Upper lobe of left lung (tissue), 6 donors: Measurements from ENCODE around the gene EI24. TPM values are rescaled to one million over a fixed set of nuclear protein-coding genes. Genes with fewer than 3 reads are reported as not detected.
A peak's percentile ranks its signal among the peaks of the same experiment; 100 is the strongest.

ENCODE experiments used
- ATAC-seq, 2 donors: fragments of 200-7000 bp; cut with Tn5 transposase; one replicate each; pipeline ENCODE4 v1.9.1; 2022; ENCODE audit warnings: mild to moderate bottlenecking in 2 of 2, moderate library complexity in 2 of 2; ENCODE audit not compliant: low FRiP score in 2 of 2
- DNase-seq, 2 donors: peaks; one replicate each; pipeline ENCODE4 v3.0.0-alpha.2; 2019 to 2020
- H3K27ac ChIP-seq, 4 donors: fragments of 200-600 bp; sonication (generic); one replicate each; pipeline ENCODE4 v1.5.1; 2016 to 2019
- H3K27me3 ChIP-seq, 4 donors: fragments of 200-600 bp; sonication (generic); one replicate each; pipeline ENCODE4 v1.5.1; 2017 to 2019
- H3K36me3 ChIP-seq, 4 donors: fragments of 200-600 bp; sonication (generic); one replicate each; pipeline ENCODE4 v1.5.1; 2016 to 2019
- H3K4me1 ChIP-seq, 4 donors: fragments of 200-600 bp; sonication (generic); one replicate each; pipeline ENCODE4 v1.5.1; 2018 to 2019
- H3K4me3 ChIP-seq, 4 donors: fragments of 200-600 bp; sonication (generic); one replicate each; pipeline ENCODE4 v1.5.1; 2017 to 2019; ENCODE audit warnings: mild to moderate bottlenecking in 2 of 4, moderate library complexity in 1 of 4
- H3K9me3 ChIP-seq, 4 donors: fragments of 200-600 bp; sonication (generic); one replicate each; pipeline ENCODE4 v1.5.1; 2018 to 2019
- EP300 ChIP-seq, 4 donors: sonication (generic); formaldehyde crosslinking; IDR thresholded peaks; one replicate each; pipeline ENCODE4 v1.5.1; 2017; ENCODE audit warnings: antibody characterized with exemption in 4 of 4, control low read depth in 2 of 4
- POLR2A ChIP-seq, 4 donors: fragments of 450-650 bp; IDR thresholded peaks; one replicate each; pipeline ENCODE4 v1.5.1; 2016 to 2017; ENCODE audit warnings: antibody characterized with exemption in 4 of 4, mild to moderate bottlenecking in 2 of 4
- POLR2AphosphoS5 ChIP-seq, 2 donors: sonication (generic); formaldehyde crosslinking; IDR thresholded peaks; one replicate each; pipeline ENCODE4 v1.5.1; 2017; ENCODE audit warnings: antibody characterized with exemption in 2 of 2
- WGBS, 2 donors: methylation state at CpG; one replicate each; pipeline ENCODE4 v1.1.5; 2017 to 2018; 5-methylcytosine and 5-hydroxymethylcytosine counted together
- small RNA-seq, 4 donors: library from RNA; depleted of rRNA; stranded (forward); fragments of <200 nt; gene quantifications; one replicate each; pipeline ENCODE3, GENCODE V24; 2016
- total RNA-seq, 6 donors: library from RNA; depleted of rRNA in 4 of 6; stranded (reverse); fragments of >200 nt in 4 of 6; gene quantifications; one replicate each; pipeline versions ENCODE4 v1.1.0 to v1.2.1, GENCODE V29; 2016 to 2021
- TF ChIP-seq, protein P1 (sequence below), 6 experiments: fragments of 450-650 bp in 4 of 6; fragments of 200-600 bp in 2 of 6; sonication (generic) in 2 of 6; IDR thresholded peaks; one replicate each; pipeline ENCODE4 v1.5.1; 2016 to 2019; ENCODE audit warnings: antibody characterized with exemption in 6 of 6
- donor health status: DM: no; HTN: no; CAD: no; lungs with moderate emphysema.
- donor health status: DM: no; HTN: yes; CAD: no; lungs with severe emphysema.

The EI24 gene
- total RNA-seq, 6 donors from 2014 or later: 31.4 to 80.0 (median 60.4) TPM

DNA sequence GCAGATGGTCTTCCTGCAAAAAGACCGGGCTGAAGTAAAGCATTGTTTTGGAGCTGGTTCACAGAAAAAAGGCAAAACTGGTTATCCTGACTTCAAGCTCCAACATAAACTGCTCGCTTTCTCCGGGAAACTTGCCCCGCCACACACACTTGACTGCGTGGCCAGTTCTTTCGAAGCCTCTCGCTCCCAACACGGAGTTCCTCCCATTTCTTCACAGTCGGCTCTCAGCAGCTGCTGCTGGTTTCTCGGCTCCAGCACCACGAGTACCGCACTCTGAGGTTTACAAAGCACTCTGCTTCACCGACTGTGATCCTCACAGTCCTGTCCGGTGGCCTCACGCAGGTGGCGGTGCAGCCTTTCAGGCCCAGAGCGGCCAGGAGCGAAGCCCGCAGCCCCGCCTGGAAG is 56.0 kb downstream of the EI24 start:
- peak overlapping the region; percentile 87 to 97 (median 91) for H3K27ac ChIP-seq
- ATAC-seq: peak in 1 of 2 donors; percentile 76
- DNase-seq: no peak
- TF ChIP-seq EP300 (IDR thresholded peaks at IDR 0.05): no peak
- TF ChIP-seq, protein P1, sequence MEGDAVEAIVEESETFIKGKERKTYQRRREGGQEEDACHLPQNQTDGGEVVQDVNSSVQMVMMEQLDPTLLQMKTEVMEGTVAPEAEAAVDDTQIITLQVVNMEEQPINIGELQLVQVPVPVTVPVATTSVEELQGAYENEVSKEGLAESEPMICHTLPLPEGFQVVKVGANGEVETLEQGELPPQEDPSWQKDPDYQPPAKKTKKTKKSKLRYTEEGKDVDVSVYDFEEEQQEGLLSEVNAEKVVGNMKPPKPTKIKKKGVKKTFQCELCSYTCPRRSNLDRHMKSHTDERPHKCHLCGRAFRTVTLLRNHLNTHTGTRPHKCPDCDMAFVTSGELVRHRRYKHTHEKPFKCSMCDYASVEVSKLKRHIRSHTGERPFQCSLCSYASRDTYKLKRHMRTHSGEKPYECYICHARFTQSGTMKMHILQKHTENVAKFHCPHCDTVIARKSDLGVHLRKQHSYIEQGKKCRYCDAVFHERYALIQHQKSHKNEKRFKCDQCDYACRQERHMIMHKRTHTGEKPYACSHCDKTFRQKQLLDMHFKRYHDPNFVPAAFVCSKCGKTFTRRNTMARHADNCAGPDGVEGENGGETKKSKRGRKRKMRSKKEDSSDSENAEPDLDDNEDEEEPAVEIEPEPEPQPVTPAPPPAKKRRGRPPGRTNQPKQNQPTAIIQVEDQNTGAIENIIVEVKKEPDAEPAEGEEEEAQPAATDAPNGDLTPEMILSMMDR (IDR thresholded peaks at IDR 0.05): no peak
- TF ChIP-seq POLR2AphosphoS5 (IDR thresholded peaks at IDR 0.05): no peak
- no peak for TF ChIP-seq POLR2A (IDR thresholded peaks at IDR 0.05)
- H3K4me3 ChIP-seq: peak overlapping the region; percentile 63 to 79 (median 70)
- no peaks in the 10 kb centered on the region for H3K27me3 ChIP-seq
- no peaks in the 10 kb centered on the region for H3K9me3 ChIP-seq
- H3K36me3 ChIP-seq: peaks cover 0 to 21% (median 16%) of the 10 kb centered on the region in 4 donors
- 1 to 3% methylated on average over 13 to 14 of the region's 20 CpGs for WGBS, 2 donors
- H3K4me1 ChIP-seq: peaks cover 11 to 19% (median 16%) of the 10 kb centered on the region in 4 donors

DNA sequence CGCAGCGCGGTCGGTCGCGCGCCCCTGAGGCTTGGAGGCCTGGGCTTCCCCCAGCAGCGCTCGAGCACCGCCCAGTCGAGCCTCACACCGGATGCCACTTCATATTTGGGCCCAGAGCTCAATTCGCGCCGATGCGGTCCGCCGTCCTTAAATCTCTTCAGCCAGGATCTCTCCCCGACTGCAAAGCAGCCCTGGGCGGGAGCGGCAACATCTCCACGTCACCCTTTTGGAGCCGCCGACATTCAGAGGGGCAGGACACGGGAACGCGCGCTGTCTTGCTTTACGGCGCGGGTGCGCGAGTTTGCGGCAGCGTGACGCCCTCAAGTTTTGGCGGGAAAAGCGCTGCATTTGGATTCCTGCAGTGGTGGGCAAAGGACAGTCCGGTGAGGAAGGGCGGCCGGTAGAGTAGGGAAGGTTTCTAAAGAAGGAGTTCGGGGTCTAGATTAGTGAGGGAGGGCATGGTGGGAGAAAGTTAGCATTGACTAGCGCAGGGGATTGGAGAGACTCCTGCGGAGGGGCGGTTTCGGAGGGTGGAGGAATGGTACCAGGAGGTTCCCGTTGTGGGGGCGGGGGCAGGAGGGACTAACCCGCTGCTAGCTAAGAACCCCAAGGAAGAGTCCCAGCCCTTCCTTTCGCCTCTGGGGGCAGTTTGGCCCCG is 56.5 kb downstream of the EI24 start:
- Histone ChIP-seq H3K27me3 (no peaks in the 10 kb centered on the region), H3K36me3 (peaks cover 0 to 15% (median 11%) of the 10 kb centered on the region in 4 donors), H3K4me3 (peak overlapping the region; percentile 63 to 79 (median 70)), H3K27ac (peak overlapping the region; percentile 87 to 97 (median 91)), H3K9me3 (no peaks in the 10 kb centered on the region), H3K4me1 (peaks cover 11 to 19% (median 16%) of the 10 kb centered on the region in 4 donors)
- WGBS, 2 donors: 0 to 1% methylated on average over 27 to 33 of the region's 51 CpGs
- DNase-seq (peak; percentile 83 to 96), ATAC-seq (peak; percentile 96)
- TF ChIP-seq, protein P1 (IDR thresholded peaks at IDR 0.05): peak in 1 of 6 experiments; percentile 19
- TF ChIP-seq POLR2A (IDR thresholded peaks at IDR 0.05): peak in 3 of 4 donors; percentile 43 to 80 (median 53)
- peak in 1 of 4 donors; percentile 35 for TF ChIP-seq EP300 (IDR thresholded peaks at IDR 0.05)
- peak; percentile 76 to 91 for TF ChIP-seq POLR2AphosphoS5 (IDR thresholded peaks at IDR 0.05)

DNA sequence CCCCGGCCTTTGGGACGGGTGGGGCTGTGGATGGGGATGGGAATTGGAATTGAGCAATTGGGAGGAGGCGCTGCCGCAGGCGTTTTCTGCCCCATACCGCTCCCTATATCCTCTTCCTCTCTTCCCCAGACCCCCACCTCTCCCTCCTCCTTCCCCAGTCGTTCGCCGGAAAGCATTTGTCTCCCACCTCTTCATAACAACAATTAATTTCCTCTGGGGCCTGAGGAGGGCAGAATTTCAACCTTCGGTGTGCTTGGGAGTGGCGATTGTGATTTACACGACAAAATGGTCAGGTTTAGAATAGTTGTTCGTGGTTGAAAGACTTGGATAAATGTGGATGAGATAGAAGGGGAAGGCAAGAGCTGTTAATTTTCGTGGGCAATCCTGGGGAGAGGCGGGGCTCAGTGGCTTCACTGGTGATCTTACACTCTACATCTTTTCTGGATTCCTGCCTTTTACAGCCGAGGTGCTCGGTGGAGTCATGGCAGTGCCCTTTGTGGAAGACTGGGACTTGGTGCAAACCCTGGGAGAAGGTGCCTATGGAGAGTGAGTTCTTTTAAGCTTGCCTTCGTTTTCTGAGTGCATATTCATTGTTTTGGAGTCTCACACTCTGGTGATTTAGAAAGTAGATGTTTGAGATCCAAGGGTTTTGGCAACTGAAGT is 57.1 kb downstream of the EI24 start:
- 1 to 2% methylated on average over 18 of the region's 18 CpGs for WGBS, 2 donors
- peaks cover 0 to 9% (median 5%) of the 10 kb centered on the region in 4 donors for H3K36me3 ChIP-seq
- TF ChIP-seq, protein P1 (IDR thresholded peaks at IDR 0.05): peak in 1 of 6 experiments; percentile 18
- no peak for TF ChIP-seq EP300 (IDR thresholded peaks at IDR 0.05)
- DNase-seq (peak in 1 of 2 donors; percentile 82), ATAC-seq (peak in 1 of 2 donors; percentile 17)
- no peaks in the 10 kb centered on the region for H3K9me3 ChIP-seq
- H3K4me1 ChIP-seq: peaks cover 11 to 19% (median 16%) of the 10 kb centered on the region in 4 donors
- peak overlapping the region; percentile 63 to 79 (median 70) for H3K4me3 ChIP-seq
- peak overlapping the region; percentile 87 to 97 (median 91) for H3K27ac ChIP-seq
- H3K27me3 ChIP-seq: no peaks in the 10 kb centered on the region

DNA sequence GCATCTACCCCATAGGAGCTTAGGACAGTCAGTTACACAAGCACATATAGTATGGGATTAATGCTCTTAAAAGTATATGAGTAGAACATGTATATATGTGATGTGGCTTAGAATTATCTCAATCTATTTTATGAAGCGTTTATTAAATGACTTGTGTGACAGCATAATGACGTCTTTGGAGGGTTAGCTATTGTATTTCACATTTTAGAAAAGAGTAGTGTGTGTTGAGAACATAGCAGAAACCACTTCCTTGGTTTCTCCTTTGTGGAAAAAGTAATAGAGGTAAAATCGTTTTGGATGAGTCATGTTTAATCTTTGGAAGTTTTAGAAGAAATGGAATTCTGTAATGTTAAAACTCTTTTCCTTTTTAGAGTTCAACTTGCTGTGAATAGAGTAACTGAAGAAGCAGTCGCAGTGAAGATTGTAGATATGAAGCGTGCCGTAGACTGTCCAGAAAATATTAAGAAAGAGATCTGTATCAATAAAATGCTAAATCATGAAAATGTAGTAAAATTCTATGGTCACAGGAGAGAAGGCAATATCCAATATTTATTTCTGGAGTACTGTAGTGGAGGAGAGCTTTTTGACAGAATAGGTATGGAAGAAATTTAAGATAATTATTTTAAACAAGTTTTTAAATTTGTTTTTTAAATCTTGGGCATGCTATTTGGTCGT is 58.1 kb downstream of the EI24 start:
- DNase-seq (no peak), ATAC-seq (no peak)
- 67 to 69% methylated on average over 7 of the region's 7 CpGs for WGBS, 2 donors
- TF ChIP-seq EP300 (IDR thresholded peaks at IDR 0.05) (no peak), POLR2AphosphoS5 (IDR thresholded peaks at IDR 0.05) (no peak), POLR2A (IDR thresholded peaks at IDR 0.05) (no peak)
- TF ChIP-seq, protein P1 (IDR thresholded peaks at IDR 0.05): no peak
- Histone ChIP-seq H3K27ac (no peak overlapping the region), H3K4me1 (peaks cover 11 to 19% (median 16%) of the 10 kb centered on the region in 4 donors), H3K27me3 (no peaks in the 10 kb centered on the region), H3K9me3 (no peaks in the 10 kb centered on the region), H3K36me3 (no peaks in the 10 kb centered on the region), H3K4me3 (no peak overlapping the region)

Small RNAs within 50 kb of the gene (small RNA-seq; reads per million reads assigned to genes)
- 0 reads per million in 4 donors for gene RNU6-1156P

Other genes with a start within 250 kb of the EI24 start
- gene FEZ1, start 73.2 kb upstream of the EI24 start, total RNA-seq: 10 to 100 TPM; 12.8 to 35.3 (median 19.8) TPM
- 100 to 1,000 TPM in 1 of 6 donors, 10 to 100 TPM in 5; 41.0 to 131 (median 71.1) TPM for gene STT3A, start 23.4 kb downstream of the EI24 start, total RNA-seq
- gene CHEK1, start 55.7 kb downstream of the EI24 start, total RNA-seq: 1 to 10 TPM; 1.6 to 3.8 (median 2.7) TPM
- gene ACRV1, start 111.4 kb downstream of the EI24 start, total RNA-seq: not detected
- gene PATE1, start 176.8 kb downstream of the EI24 start, total RNA-seq: not detected
- gene PATE2, start 209.4 kb downstream of the EI24 start, total RNA-seq: not detected
- gene PATE3, start 218.7 kb downstream of the EI24 start, total RNA-seq: not detected